HEK293 (cell line): ENCODE measurements around the gene PROKR1.

ENCODE experiments used
- CTCF ChIA-PET: fragments of 350-600 bp; formaldehyde crosslinking; extraction: SDS; loops from one replicate; lab custom pipeline; 2021; ENCODE audit warnings: antibody characterized with exemption; lab: Yijun Ruan, JAX
- POLR2A ChIA-PET: fragments of 300-600 bp; formaldehyde crosslinking; extraction: SDS; loops from one replicate; lab custom pipeline; 2020; ENCODE audit warnings: antibody characterized with exemption, inconsistent platforms; lab: Yijun Ruan, JAX
- H3K27ac ChIP-seq: fragments of 200-500 bp; sonication (Bioruptor generic); 2 replicates; pipeline ENCODE4 v1.5.1; 2014; ENCODE audit warnings: low read depth, low read length, control low read depth, inconsistent platforms; ENCODE audit errors: extremely low read depth
- H3K36me3 ChIP-seq, 2 experiments: fragments of 200-500 bp in 1 of 2; sonication (Bioruptor generic) in 1 of 2; 1 replicate in 1 of 2; 2 replicates in 1 of 2; pipeline ENCODE4 v1.5.1; 2014 to 2017; ENCODE audit warnings: inconsistent platforms in 2 of 2, low read length in 2 of 2; ENCODE audit not compliant: control insufficient read depth in 2 of 2, insufficient read depth in 1 of 2
- H3K4me1 ChIP-seq: fragments of 200-500 bp; sonication (Bioruptor generic); 2 replicates; pipeline ENCODE4 v1.5.1; 2014; ENCODE audit warnings: mild to moderate bottlenecking, low read length, inconsistent platforms; ENCODE audit not compliant: control insufficient read depth, insufficient read depth
- H3K4me3 ChIP-seq: 2 replicates; pipeline ENCODE4 v1.5.1; 2011; ENCODE audit warnings: low read depth, mild to moderate bottlenecking, control low read depth, low read length, moderate library complexity
- H3K9me3 ChIP-seq: fragments of 200-500 bp; sonication (Bioruptor generic); 2 replicates; pipeline ENCODE4 v1.5.1; 2014; ENCODE audit warnings: low read depth, low read length, inconsistent platforms; ENCODE audit not compliant: control insufficient read depth, insufficient read depth
- BCL11A ChIP-seq: fragments of 450-650 bp; formaldehyde crosslinking; IDR thresholded peaks from 2 replicates; pipeline ENCODE4 v1.5.1; 2016; ENCODE audit warnings: low read depth, missing biosample characterization, missing genetic modification characterization
- BCL11B ChIP-seq: fragments of 450-650 bp; formaldehyde crosslinking; IDR thresholded peaks from 2 replicates; pipeline ENCODE4 v1.5.1; 2016; ENCODE audit warnings: low read depth, missing biosample characterization, missing genetic modification characterization
- HOXD13 ChIP-seq: sonication (generic); formaldehyde crosslinking; IDR thresholded peaks from 2 replicates; pipeline ENCODE4 v1.8.0; 2022; ENCODE audit warnings: missing genetic modification reagents, borderline replicate concordance
- KLF9 ChIP-seq: fragments of 450-650 bp; formaldehyde crosslinking; IDR thresholded peaks from 2 replicates; pipeline ENCODE4 v1.5.1; 2016; ENCODE audit warnings: missing biosample characterization, missing genetic modification characterization, low read depth
- SETDB1 ChIP-seq: IDR thresholded peaks from one replicate; pipeline ENCODE4 v1.6.1; 2017; ENCODE audit warnings: mild to moderate bottlenecking, low read length, moderate library complexity, mixed read lengths; ENCODE audit not compliant: insufficient read length
- TCF7L2 ChIP-seq: IDR thresholded peaks from 2 replicates; pipeline ENCODE4 v1.6.1; 2011; ENCODE audit warnings: low read depth, mild to moderate bottlenecking, inconsistent platforms, low read length, moderate library complexity, borderline replicate concordance
- ZNF202 ChIP-seq: fragments of 450-650 bp; formaldehyde crosslinking; IDR thresholded peaks from 2 replicates; pipeline ENCODE4 v1.5.1; 2016; ENCODE audit warnings: missing biosample characterization, missing genetic modification characterization, borderline replicate concordance
- ZNF23 ChIP-seq: fragments of 450-650 bp; formaldehyde crosslinking; IDR thresholded peaks from 2 replicates; pipeline ENCODE4 v1.5.1; 2016; ENCODE audit warnings: missing biosample characterization, missing genetic modification characterization, borderline replicate concordance
- ZNF426 ChIP-seq: fragments of 450-650 bp; formaldehyde crosslinking; IDR thresholded peaks from 2 replicates; pipeline ENCODE4 v1.5.1; 2017; ENCODE audit warnings: missing biosample characterization, missing genetic modification characterization, mild to moderate bottlenecking, inconsistent platforms, moderate library complexity
- ZNF560 ChIP-seq: fragments of 450-650 bp; formaldehyde crosslinking; IDR thresholded peaks from 2 replicates; pipeline ENCODE4 v1.5.1; 2017; ENCODE audit warnings: missing biosample characterization, missing genetic modification characterization, borderline replicate concordance
- ZNF629 ChIP-seq: fragments of 450-650 bp; formaldehyde crosslinking; IDR thresholded peaks from 2 replicates; pipeline ENCODE4 v1.5.1; 2017; ENCODE audit warnings: missing biosample characterization, missing genetic modification characterization
- ZNF837 ChIP-seq: fragments of 450-650 bp; formaldehyde crosslinking; IDR thresholded peaks from 2 replicates; pipeline ENCODE4 v1.5.1; 2016; ENCODE audit warnings: missing biosample characterization, missing genetic modification characterization
- ZSCAN23 ChIP-seq: fragments of 450-650 bp; formaldehyde crosslinking; IDR thresholded peaks from 2 replicates; pipeline ENCODE4 v1.5.1; 2016; ENCODE audit warnings: missing biosample characterization, missing genetic modification characterization
- TF ChIP-seq, protein P1 (sequence below): fragments of 450-650 bp; formaldehyde crosslinking; IDR thresholded peaks from 2 replicates; pipeline ENCODE4 v1.5.1; 2017; ENCODE audit warnings: missing biosample characterization, missing genetic modification characterization
- TF ChIP-seq, protein P2 (sequence below): fragments of 450-650 bp; formaldehyde crosslinking; IDR thresholded peaks from 2 replicates; pipeline ENCODE4 v1.5.1; 2016; ENCODE audit warnings: missing biosample characterization, missing genetic modification characterization
- TF ChIP-seq, protein P3 (sequence below): fragments of 450-650 bp; formaldehyde crosslinking; IDR thresholded peaks from 2 replicates; pipeline ENCODE4 v1.5.1; 2016; ENCODE audit warnings: missing biosample characterization, missing genetic modification characterization
- TF ChIP-seq, protein P4 (sequence below): fragments of 450-650 bp; formaldehyde crosslinking; IDR thresholded peaks from 2 replicates; pipeline ENCODE4 v1.5.1; 2016; ENCODE audit warnings: missing biosample characterization, missing genetic modification characterization
- TF ChIP-seq, protein P5 (sequence below): fragments of 450-650 bp; formaldehyde crosslinking; IDR thresholded peaks from 2 replicates; pipeline ENCODE4 v1.5.1; 2016; ENCODE audit warnings: missing biosample characterization, missing genetic modification characterization

PROKR1 gene

DNA sequence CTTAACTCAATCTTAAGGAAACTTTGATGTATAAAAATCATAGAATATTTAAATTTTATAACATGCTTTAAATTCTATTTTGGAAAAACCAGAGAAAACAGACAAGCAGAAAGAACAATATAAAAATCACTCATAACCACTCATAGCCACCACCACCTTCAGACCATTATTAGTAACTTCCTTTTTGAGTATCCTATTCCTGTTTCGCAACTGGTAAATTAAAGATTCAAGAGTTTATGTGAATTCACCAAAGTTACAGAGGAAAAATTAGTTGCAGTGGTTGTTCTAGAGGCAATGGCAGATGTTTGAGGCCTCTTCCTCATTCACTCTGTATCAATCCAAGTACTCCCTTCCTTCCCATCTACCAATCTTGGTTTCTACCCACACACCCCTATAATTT, 49.3 kb upstream of the PROKR1 start:
- H3K36me3 ChIP-seq: no peaks in the 10 kb centered on the region
- no peak overlapping the region for H3K4me3 ChIP-seq
- TF ChIP-seq ZNF23: no peak
- no peak for TF ChIP-seq ZNF560
- TF ChIP-seq, protein P1, sequence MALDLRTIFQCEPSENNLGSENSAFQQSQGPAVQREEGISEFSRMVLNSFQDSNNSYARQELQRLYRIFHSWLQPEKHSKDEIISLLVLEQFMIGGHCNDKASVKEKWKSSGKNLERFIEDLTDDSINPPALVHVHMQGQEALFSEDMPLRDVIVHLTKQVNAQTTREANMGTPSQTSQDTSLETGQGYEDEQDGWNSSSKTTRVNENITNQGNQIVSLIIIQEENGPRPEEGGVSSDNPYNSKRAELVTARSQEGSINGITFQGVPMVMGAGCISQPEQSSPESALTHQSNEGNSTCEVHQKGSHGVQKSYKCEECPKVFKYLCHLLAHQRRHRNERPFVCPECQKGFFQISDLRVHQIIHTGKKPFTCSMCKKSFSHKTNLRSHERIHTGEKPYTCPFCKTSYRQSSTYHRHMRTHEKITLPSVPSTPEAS (tag by site-specific recombination): no peak
- TF ChIP-seq, protein P2, sequence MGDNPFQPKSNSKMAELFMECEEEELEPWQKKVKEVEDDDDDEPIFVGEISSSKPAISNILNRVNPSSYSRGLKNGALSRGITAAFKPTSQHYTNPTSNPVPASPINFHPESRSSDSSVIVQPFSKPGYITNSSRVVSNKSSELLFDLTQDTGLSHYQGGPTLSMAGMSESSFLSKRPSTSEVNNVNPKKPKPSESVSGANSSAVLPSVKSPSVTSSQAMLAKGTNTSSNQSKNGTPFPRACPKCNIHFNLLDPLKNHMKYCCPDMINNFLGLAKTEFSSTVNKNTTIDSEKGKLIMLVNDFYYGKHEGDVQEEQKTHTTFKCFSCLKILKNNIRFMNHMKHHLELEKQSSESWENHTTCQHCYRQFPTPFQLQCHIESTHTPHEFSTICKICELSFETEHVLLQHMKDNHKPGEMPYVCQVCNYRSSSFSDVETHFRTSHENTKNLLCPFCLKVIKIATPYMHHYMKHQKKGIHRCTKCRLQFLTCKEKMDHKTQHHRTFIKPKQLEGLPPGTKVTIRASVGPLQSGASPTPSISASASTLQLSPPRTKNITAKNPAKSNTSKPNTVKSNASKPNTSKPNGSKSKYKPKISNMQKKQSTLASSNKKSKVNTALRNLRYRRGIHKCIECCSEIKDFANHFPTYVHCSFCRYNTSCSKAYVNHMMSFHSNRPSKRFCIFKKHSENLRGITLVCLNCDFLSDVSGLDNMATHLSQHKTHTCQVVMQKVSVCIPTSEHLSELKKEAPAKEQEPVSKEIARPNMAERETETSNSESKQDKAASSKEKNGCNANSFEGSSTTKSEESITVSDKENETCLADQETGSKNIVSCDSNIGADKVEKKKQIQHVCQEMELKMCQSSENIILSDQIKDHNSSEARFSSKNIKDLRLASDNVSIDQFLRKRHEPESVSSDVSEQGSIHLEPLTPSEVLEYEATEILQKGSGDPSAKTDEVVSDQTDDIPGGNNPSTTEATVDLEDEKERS (tag by site-specific recombination): no peak
- no peak for TF ChIP-seq ZNF837 (tag by site-specific recombination)
- TF ChIP-seq, protein P3, sequence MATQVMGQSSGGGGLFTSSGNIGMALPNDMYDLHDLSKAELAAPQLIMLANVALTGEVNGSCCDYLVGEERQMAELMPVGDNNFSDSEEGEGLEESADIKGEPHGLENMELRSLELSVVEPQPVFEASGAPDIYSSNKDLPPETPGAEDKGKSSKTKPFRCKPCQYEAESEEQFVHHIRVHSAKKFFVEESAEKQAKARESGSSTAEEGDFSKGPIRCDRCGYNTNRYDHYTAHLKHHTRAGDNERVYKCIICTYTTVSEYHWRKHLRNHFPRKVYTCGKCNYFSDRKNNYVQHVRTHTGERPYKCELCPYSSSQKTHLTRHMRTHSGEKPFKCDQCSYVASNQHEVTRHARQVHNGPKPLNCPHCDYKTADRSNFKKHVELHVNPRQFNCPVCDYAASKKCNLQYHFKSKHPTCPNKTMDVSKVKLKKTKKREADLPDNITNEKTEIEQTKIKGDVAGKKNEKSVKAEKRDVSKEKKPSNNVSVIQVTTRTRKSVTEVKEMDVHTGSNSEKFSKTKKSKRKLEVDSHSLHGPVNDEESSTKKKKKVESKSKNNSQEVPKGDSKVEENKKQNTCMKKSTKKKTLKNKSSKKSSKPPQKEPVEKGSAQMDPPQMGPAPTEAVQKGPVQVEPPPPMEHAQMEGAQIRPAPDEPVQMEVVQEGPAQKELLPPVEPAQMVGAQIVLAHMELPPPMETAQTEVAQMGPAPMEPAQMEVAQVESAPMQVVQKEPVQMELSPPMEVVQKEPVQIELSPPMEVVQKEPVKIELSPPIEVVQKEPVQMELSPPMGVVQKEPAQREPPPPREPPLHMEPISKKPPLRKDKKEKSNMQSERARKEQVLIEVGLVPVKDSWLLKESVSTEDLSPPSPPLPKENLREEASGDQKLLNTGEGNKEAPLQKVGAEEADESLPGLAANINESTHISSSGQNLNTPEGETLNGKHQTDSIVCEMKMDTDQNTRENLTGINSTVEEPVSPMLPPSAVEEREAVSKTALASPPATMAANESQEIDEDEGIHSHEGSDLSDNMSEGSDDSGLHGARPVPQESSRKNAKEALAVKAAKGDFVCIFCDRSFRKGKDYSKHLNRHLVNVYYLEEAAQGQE (tag by site-specific recombination): no peak
- no peak for TF ChIP-seq ZNF426 (tag by site-specific recombination)
- no peak for TF ChIP-seq TCF7L2
- no peak for TF ChIP-seq ZSCAN23
- TF ChIP-seq HOXD13 (CRISPR knock-in tag): no peak
- no peak for TF ChIP-seq KLF9 (tag by site-specific recombination)
- no peak for TF ChIP-seq ZNF629 (tag by site-specific recombination)
- no peak for TF ChIP-seq SETDB1
- TF ChIP-seq BCL11B: no peak
- TF ChIP-seq BCL11A: no peak
- TF ChIP-seq, protein P4, sequence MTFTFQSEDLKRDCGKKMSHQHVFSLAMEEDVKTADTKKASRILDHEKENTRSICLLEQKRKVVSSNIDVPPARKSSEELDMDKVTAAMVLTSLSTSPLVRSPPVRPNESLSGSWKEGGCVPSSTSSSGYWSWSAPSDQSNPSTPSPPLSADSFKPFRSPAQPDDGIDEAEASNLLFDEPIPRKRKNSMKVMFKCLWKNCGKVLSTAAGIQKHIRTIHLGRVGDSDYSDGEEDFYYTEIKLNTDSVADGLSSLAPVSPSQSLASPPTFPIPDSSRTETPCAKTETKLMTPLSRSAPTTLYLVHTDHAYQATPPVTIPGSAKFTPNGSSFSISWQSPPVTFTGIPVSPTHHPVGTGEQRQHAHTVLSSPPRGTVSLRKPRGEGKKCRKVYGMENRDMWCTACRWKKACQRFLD (tag by site-specific recombination): no peak
- TF ChIP-seq, protein P5, sequence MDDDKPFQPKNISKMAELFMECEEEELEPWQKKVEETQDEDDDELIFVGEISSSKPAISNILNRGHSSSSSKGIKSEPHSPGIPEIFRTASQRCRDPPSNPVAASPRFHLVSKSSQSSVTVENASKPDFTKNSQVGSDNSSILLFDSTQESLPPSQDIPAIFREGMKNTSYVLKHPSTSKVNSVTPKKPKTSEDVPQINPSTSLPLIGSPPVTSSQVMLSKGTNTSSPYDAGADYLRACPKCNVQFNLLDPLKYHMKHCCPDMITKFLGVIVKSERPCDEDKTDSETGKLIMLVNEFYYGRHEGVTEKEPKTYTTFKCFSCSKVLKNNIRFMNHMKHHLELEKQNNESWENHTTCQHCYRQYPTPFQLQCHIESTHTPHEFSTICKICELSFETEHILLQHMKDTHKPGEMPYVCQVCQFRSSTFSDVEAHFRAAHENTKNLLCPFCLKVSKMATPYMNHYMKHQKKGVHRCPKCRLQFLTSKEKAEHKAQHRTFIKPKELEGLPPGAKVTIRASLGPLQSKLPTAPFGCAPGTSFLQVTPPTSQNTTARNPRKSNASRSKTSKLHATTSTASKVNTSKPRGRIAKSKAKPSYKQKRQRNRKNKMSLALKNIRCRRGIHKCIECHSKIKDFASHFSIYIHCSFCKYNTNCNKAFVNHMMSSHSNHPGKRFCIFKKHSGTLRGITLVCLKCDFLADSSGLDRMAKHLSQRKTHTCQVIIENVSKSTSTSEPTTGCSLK (tag by site-specific recombination): no peak
- no peak for TF ChIP-seq ZNF202 (tag by site-specific recombination)
- no peak overlapping the region for H3K27ac ChIP-seq
- no peaks in the 10 kb centered on the region for H3K4me1 ChIP-seq
- H3K9me3 ChIP-seq: no peaks in the 10 kb centered on the region
- CTCF ChIA-PET: interaction anchor here (0.7 to 2.9 kb wide), 8 partner anchors 8 to 1374 kb away, joined by 3 to 19 read pairs (median 6); no protein-coding TSS in a partner anchor
- POLR2A ChIA-PET: no interaction called here
